Mesothelial cell of epicardium (in vitro differentiated cells): ENCODE data around the gene MACROD2. TPM values are rescaled to one million over a fixed set of nuclear protein-coding genes. Genes with fewer than 3 reads are reported as not detected.
A peak's percentile ranks its signal among the peaks of the same experiment; 100 is the strongest.

Experiments used
- DNase-seq, 2 experiments: peaks; one replicate each; pipeline ENCODE4 v3.0.0; 2021; ENCODE audit warnings: low spot score in 2 of 2; ENCODE audit not compliant: unreplicated experiment in 2 of 2
- H3K27ac Mint-ChIP-seq: 2 replicates; pipeline ENCODE4 v1.8.0; 2021; ENCODE audit warnings: mixed read lengths
- H3K27me3 Mint-ChIP-seq: 2 replicates; pipeline ENCODE4 v1.8.0; 2021; ENCODE audit warnings: low read depth, mixed read lengths
- H3K36me3 Mint-ChIP-seq: 2 replicates; pipeline ENCODE4 v1.8.0; 2021; ENCODE audit warnings: mixed read lengths
- H3K4me1 Mint-ChIP-seq: 2 replicates; pipeline ENCODE4 v1.8.0; 2021; ENCODE audit warnings: mixed read lengths
- H3K4me3 Mint-ChIP-seq: 2 replicates; pipeline ENCODE4 v1.8.0; 2021; ENCODE audit warnings: mild to moderate bottlenecking, moderate library complexity, mixed read lengths
- H3K9me3 Mint-ChIP-seq: 2 replicates; pipeline ENCODE4 v1.8.0; 2021; ENCODE audit warnings: mixed read lengths
- total RNA-seq: library from RNA; stranded (reverse); gene quantifications from 3 replicates; pipeline ENCODE4 v1.2.1, GENCODE V29; 2021
- TF ChIP-seq, protein P1 (sequence below): fragments of 200-600 bp; sonication (generic); IDR thresholded peaks from one replicate; pipeline ENCODE4 v1.5.0; 2021; ENCODE audit warnings: antibody characterized with exemption; ENCODE audit not compliant: unreplicated experiment

The MACROD2 gene
- total RNA-seq, 1 donor from 2014 or later: 10.0 TPM

DNA sequence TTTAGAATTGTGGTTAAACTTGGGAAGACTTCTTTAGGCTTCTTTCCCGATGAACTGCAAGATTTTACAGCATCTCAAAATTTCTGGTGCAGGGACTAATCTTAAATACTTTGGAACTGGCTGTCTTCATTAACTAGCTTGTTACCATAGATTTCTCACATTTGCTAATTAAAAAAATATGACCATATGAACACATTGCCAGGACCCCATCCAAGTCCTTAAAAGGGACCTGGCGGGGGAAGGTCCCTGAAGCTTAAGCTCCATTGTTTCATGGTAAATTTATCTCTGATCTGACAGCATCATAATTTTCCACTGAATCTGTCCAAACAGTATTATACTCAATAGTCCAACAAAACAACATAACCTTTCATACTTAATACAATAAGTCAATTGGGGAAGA, 859.9 kb downstream of the MACROD2 start:
- Mint-ChIP-seq H3K27ac (no peak overlapping the region), H3K27me3 (no peaks in the 10 kb centered on the region), H3K4me1 (peaks cover 32% of the 10 kb centered on the region), H3K36me3 (no peaks in the 10 kb centered on the region), H3K9me3 (no peaks in the 10 kb centered on the region), H3K4me3 (no peak overlapping the region)
- TF ChIP-seq, protein P1, sequence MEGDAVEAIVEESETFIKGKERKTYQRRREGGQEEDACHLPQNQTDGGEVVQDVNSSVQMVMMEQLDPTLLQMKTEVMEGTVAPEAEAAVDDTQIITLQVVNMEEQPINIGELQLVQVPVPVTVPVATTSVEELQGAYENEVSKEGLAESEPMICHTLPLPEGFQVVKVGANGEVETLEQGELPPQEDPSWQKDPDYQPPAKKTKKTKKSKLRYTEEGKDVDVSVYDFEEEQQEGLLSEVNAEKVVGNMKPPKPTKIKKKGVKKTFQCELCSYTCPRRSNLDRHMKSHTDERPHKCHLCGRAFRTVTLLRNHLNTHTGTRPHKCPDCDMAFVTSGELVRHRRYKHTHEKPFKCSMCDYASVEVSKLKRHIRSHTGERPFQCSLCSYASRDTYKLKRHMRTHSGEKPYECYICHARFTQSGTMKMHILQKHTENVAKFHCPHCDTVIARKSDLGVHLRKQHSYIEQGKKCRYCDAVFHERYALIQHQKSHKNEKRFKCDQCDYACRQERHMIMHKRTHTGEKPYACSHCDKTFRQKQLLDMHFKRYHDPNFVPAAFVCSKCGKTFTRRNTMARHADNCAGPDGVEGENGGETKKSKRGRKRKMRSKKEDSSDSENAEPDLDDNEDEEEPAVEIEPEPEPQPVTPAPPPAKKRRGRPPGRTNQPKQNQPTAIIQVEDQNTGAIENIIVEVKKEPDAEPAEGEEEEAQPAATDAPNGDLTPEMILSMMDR: no peak
- DNase-seq: no peak

DNA sequence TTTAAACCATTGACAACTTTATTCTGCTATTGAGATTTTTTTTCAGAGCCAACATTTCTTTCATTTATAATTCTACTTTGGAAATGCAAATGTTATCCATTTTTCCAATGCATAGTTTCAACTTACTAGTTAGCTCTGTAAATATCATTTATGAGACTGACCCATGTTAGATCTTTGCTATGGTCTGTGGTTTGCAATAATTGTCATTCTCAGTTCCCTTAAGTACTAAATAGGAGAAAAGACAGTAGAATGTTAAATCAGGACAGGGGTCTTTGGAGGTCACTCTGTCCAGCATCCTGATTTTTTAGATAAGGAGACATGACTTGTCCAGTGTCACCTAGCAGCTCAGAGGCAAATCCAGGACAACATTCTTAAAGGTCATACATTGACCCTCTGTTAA, 864.3 kb downstream of the MACROD2 start:
- Mint-ChIP-seq H3K9me3 (no peaks in the 10 kb centered on the region), H3K36me3 (no peaks in the 10 kb centered on the region), H3K27ac (no peak overlapping the region), H3K4me3 (no peak overlapping the region), H3K27me3 (no peaks in the 10 kb centered on the region), H3K4me1 (peaks cover 32% of the 10 kb centered on the region)
- TF ChIP-seq, protein P1: no peak
- no peak for DNase-seq

- TF ChIP-seq, protein P1: no peak
- peaks cover 35% of the 10 kb centered on the region for H3K4me1 Mint-ChIP-seq
- no peak for DNase-seq
- no peaks in the 10 kb centered on the region for H3K9me3 Mint-ChIP-seq
- H3K27ac Mint-ChIP-seq: peak overlapping the region; percentile 50
- H3K36me3 Mint-ChIP-seq: no peaks in the 10 kb centered on the region
- no peaks in the 10 kb centered on the region for H3K27me3 Mint-ChIP-seq
- peak overlapping the region; percentile 21 for H3K4me3 Mint-ChIP-seq
Measured at GRCh38 chr20:14860410-14860814, 865.1 kb downstream of the MACROD2 start.

DNA sequence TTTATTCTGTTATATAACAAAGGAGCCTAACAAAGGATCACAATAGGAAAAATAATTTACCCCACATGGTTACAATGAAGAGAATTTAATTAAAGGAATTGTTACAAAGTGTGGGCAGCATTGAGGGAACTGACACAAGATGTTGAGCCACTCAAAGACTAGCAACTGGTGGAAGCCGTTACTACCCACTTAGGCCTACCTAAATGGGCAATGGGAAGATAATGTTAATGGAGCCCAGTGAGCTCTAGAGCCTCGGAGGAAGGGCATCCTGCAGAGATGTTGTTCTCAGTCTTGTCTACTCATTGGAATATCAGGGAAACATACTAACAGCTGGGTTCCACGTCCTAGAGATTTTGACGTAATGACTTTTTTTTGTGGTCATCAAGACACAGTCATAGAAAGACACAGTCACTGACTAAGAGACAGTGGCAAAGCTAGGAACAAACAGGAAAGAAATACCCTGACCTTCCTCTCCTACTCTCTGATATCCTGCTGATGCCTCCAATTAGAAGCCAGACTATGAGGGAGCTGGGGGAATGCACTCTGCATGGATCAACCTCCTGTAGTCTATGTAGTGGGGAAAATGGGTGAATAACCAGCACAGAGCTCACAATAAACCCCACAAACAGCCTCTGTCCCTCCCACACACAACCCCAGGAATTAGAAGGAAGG, 865.8 kb downstream of the MACROD2 start:
- TF ChIP-seq, protein P1: no peak
- H3K4me3 Mint-ChIP-seq: no peak overlapping the region
- H3K9me3 Mint-ChIP-seq: no peaks in the 10 kb centered on the region
- no peak overlapping the region for H3K27ac Mint-ChIP-seq
- H3K27me3 Mint-ChIP-seq: no peaks in the 10 kb centered on the region
- DNase-seq: no peak
- H3K36me3 Mint-ChIP-seq: no peaks in the 10 kb centered on the region
- H3K4me1 Mint-ChIP-seq: peaks cover 34% of the 10 kb centered on the region

GRCh38 chr20:14865169-14865568, 869.9 kb downstream of the MACROD2 start:
- no peaks in the 10 kb centered on the region for H3K27me3 Mint-ChIP-seq
- no peak overlapping the region for H3K4me3 Mint-ChIP-seq
- no peaks in the 10 kb centered on the region for H3K36me3 Mint-ChIP-seq
- peaks cover 38% of the 10 kb centered on the region for H3K4me1 Mint-ChIP-seq
- TF ChIP-seq, protein P1: no peak
- no peak for DNase-seq
- peak overlapping the region; percentile 65 for H3K27ac Mint-ChIP-seq
- peaks cover 11% of the 10 kb centered on the region for H3K9me3 Mint-ChIP-seq
